T1000 (cell line): Measurements from ENCODE around the gene LUC7L.
A peak's percentile ranks its signal among the peaks of the same experiment; 100 is the strongest.
"Not testable (repeated sequence)": the region's sequence is repeated elsewhere in the genome, so short reads cannot be mapped to it uniquely, and the experiment has no call there.

Source experiments
- DNase-seq: peaks from one replicate; lab custom pipeline; 2025; ENCODE audit warnings: mixed read lengths; lab: John Stamatoyannopoulos, UW

The LUC7L gene

DNA sequence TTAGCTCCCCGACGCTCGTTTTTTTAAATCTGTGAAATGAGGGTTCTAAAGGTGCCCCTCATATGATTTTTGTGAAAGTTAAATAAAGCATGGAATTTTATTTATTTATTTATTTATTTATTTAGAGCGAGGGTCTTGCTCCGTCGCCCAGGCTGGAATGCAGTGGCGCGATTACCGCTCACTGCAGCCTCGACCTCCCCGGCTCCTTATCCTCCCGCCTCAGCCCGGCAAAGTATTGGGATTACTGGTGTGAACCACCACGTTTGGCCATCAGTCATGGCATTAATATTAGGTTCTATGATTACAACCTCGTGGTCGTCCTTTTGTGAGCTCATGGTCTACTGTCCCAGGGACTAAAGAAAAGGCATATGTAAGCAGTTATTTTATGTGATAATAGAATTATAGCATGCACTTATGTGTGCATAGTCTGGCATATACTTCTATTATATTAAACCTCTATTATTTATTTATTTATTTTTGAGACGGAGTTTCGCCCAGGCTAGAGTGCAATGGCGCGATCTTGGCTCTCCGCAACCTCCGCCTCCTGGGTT lies 557 bp upstream of the LUC7L start:
- no peak for DNase-seq

DNA sequence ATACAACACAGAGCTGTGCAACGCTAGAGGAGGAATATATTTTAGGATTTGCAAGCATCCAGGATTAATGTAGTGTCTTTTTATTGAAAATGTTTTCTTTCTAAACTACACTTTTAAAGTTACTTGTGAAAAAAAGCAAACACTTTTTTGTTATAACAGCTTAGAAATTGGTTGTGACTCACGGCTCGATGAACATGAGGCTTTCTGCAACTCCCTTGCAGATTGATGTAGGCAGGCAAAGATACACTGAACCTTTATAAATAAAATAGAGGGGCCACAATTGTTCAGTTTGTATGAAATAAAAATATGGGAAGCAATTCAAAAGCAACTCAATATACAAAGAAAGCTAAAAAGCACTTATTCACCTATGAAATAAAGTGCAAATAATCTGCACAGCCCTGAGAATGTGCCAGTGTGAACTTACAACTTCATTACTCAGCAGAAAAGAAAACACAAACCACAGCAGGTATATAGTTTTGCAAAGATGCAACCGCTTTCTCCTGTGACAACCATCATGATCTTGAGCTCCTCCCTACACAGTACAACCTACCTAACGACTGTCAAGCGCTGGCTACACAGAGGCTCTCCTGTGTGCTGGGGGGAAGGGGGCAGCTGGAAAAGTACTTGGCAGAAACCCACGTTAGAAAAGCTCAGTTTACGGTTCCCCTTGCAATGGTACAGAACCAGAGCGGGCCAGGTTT lies 948 bp downstream of the LUC7L start:
- no peak for DNase-seq

DNA sequence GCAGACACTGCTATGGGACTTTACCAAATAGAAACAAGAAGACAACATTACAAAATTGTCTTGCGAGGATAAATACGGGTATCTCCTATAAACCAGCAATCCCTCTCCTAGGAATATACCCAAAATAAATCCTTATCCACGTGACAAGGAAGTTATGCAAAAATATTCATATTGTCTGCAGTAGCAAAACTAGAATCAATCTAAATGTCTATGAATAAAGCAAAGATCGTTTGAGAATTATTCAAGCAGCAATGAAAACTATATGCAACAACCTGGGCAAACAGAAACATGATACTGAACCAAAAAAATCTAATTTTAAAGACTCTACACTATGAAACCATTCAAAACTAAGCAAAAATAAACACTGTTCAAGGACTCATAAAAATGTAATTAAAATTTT lies 9.2 kb downstream of the LUC7L start:
- DNase-seq: no peak

DNA sequence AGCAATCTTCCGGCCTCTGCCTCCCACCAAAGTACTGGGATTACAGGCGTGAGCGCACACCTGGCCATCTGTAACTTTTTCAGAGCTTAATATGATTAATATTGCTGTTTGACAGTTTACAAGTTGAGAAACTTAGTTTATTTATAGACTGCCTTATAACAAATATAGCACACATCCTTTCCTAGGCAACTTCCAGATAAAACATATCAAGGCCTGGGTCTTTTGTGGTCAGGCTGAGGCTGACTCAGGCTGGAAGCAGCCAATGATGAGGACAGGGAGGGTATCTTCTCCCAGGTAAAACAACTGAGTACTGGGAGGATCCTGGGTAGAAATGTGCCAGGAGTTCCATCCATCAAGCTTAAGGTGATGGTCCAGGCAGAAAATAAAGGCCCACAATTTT lies 16.2 kb downstream of the LUC7L start:
- no peak for DNase-seq

DNA sequence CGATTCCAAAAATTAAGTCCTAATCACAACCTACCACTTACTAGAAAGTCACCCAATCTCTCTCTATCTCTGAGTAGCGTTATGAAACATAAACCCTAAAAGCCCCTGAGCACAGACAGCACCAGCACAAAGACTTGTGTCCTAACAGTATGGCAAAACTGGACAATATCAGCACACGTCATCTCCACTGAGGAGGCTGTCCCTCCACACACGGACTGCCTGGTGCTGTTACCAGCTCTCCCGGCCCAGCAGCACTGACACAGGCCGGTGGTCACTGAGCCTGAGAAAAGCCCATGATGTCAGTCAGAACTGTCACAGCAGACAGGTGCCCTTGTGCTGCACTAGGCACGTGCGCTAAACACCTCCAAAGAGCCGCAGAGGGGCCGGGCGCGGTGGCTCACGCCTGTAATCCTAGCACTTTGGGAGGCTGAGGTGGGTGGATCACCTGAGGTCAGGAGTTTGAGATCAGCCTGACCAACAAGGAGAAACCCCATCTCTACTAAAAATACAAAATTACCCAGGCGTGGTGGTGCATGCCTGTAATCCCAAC lies 17.5 kb downstream of the LUC7L start:
- not testable (repeated sequence) for DNase-seq

DNA sequence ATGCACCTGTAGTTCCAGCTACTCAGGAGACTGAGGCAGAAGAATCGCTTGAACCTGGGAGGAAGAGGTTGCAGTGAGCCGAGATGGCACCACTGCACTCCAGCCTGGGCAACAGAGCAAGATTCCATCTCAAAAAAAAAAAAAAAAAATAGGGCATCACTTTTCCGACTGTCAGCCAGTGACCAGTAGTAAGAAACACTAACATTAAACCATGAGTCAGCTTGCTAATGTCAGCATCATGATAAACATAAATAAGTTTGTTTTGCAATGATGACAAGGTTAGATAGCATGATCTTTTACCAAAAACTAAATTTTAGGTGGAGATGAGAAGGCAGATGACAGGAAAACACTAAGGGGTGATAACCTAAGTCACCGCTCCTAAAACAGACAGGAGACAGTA lies 19.9 kb downstream of the LUC7L start:
- DNase-seq: not testable (repeated sequence)

DNA sequence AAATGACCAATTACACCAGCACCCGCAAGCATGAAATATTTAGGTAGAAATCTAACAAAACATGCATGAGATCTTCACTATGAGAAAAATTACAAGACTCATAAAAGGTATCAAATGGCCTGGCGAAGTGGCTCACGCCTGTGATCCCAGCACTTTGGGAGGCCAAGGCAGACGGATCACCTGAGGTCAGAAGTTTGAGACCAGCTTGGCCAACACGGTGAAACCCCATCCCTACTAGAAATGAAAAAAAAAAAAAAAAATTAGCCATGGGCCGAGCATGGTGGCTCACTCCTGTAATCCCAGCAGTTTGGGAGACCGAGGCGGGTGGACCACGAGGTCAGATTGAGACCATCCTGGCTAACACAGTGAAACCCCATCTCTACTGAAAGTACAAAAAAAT lies 25.2 kb downstream of the LUC7L start:
- not testable (repeated sequence) for DNase-seq

DNA sequence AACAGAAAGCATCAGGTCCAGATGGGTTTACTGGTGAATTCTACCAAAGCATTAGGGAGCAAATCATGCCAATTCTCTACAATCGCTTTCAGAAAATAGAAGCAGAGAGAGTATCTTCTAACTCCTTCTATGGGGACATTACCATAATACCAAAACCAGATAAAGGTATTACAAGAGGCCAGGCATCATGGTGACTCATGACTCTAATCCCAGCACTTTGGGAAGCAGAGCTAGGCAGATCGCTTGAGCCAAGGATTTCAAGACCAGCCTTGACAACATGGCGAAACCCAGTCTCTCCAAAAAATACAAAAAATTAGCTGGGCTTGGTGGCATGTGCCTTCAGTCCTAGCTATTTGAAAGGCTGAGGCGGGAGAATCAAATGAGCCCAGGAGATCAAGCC lies 26.0 kb downstream of the LUC7L start:
- no peak for DNase-seq

DNA sequence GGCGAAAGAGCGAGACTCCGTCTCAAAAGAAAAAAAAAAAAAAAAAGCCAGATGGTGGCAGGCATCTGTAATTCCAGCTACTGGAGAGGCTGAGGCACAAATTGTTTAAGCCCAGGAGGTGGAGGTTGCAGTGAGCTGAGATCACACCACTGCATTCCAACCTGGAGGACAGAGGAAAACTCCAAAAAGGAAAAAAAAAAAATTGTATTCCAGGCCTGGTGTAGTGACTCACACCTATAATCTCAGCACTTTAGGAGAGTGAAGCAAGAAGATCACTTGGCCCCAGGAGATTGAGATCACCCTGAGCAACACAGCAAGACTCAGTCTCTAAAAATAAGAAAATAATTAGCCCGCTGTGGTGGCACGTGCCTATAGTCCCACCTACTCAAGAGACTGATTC lies 28.9 kb downstream of the LUC7L start:
- DNase-seq: peak; percentile 39

DNA sequence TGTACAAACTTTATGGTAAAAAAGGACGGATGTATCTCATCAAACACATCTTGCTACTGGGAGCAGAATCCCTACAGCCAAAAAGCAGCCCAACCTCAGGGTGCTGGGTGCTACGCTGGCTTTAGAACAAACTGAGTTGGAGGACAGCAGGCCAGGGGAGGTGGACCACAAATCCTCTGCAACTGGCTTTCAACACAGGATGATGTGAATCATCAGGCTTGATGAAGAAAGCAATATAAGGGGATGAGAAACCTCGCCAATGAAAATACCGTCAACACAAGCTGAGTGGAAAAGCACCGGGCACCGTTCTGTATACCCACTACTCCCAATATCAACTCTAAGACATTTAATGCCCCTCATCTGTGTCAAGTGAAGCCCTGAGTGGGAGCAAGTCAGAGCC lies 34.7 kb downstream of the LUC7L start:
- DNase-seq: no peak

DNA sequence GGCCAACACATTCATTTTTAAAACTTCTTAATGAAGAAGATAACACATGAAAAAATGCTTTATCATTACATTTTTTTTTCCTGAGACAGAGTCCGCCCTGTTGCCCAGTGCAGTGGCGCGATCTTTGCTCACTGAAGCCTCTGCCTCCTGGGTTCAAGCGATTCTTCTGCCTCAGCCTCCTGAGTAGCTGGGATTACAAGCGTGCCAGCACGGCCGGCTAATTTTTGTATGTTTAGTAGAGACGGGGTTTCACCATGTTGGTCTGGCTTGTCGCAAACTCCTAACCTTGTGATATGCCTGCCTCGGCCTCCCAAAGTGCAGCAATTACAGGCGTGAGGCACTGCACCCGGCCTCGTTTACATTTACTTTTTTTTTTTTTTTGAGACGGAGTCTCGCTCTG lies 35.8 kb downstream of the LUC7L start:
- no peak for DNase-seq

DNA sequence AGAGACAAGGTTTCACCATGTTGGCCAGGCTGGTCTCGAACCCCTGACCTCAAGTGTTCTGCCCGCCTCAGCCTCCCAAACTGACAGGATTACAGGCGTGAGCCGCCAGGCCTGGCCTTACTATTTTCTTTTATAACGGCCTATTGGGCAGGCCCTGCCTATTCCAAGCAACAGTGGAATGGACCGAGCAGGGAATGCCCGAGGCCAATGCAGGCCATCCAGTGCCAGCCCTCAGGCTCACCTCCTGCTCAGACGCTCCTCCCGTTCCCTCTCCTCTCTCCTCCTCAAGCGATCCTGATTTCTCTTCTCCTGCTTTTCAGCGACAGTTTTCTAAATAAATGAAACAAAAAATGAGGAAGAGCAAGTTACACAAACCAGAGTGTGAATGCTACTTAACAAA lies 36.6 kb downstream of the LUC7L start:
- DNase-seq: no peak

DNA sequence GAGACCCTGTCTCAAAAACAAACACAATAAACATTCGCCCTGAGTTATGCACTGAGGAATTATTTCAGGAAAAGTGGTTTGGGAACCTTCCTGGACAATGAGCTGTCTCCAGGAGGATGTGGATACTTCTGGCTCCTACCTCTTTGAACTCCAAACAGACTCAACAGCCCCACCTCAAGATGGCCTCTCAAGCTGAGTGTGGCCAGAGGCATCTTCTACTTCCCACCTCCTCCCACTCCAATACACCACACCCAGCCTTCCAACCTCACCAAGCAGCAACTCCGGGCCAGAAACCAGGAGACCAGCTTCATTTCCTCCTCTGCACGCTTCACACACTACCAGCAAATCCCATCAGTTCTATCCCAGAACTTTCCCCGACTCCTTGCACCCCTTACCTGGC lies 37.4 kb downstream of the LUC7L start:
- no peak for DNase-seq

DNA sequence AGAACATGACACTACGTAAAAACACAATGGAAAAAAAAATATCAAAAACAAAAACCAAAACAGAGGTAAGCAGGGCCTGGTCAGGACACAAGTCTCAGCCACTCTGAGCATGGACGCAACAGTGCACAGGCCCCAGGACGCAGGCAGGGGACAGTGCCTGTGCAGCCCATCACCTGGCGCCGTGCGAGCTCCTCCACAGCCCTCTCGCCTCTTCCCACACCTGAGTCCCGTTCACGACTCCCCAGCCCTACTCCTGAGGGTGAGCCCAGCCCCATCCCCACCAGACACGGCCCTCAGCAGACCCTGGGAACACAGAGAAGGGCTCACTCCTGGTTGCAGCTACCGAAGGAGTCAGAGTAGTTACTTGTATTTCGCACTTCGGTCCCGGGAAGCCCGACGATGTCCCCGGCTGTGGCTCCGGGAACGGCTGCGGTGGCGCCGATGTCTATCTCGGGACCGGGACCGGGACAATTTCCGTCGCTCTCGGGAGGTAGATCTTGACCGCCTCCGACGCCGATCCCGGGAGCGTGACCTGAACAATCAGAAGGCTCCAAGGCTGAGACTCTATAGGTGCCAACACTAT lies 39.6 kb downstream of the LUC7L start:
- no peak for DNase-seq

DNA sequence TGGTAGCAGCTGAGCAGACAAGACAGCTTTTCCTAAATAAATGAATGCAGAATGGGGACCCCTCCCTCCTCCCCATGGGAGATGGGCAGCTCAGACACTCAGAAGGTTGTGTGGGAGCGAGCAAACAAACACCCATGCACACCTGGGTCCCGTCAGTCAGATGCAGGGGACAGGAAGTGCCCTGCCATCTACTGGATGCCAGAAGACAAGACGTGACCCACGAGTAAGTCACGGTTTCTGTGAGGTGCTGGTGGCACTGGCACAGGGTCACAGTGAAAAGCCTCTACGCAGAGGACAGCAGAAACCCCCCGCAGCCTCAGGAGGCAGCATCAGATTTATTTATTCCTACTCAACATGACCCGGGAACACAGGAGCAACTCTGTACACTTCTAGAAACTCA lies 40.6 kb downstream of the LUC7L start:
- DNase-seq: no peak

DNA sequence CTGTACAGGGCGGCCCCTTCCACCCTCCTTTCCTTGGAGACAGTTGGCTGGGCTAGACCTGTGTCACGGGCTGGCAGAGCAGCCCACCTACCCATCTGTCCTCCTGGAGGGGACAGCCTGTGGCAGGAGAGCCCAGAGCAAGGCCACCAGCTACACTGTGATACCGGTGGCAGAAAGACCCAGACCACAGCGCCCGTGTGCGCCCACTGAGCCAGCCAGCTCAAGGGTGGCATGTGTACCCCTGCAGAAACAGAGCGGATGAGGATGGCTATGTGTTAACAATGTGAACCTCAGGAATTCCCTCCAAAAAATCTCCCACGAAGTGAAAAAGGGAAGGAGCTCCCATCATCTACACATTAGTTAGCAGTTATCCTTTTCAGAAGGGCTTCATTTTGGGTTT lies 41.9 kb downstream of the LUC7L start:
- no peak for DNase-seq

DNA sequence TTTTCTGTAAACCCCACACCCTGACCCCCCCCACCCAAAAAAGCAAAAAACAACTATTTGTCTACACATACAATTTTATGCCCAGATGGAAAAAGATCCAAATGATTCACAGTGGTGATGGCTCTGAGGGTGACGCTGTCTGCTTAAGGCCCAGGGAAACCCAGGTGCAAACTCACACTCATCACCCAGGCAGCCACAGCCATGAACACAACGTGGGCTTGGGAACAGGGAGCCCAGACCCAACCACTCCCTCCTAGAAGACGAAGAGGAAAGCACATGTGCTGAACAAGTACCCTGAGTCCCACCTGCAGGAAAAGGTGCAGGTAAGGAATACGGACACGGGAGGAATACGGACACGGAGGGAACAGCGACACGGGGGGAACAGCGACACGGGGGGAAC lies 43.6 kb downstream of the LUC7L start:
- no peak for DNase-seq

DNA sequence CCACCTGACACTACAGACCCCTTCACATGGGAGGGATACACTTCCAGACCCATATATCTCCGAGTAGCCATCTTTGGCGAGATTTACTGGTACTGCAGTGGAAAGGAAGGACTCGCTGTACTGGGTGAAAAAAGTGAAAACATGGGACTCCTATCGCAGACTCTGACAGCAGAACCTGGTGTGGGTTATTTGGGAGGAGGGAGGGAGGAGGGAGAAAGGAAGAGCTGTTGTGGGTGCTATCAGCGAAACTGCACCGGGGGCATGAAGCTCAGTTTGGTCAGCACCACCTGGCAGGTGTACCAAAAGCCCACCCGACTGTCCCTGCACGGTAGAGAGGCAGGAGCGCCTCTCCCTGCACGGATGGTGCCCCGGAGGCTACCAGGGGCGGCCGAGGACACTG lies 44.0 kb downstream of the LUC7L start:
- no peak for DNase-seq

DNA sequence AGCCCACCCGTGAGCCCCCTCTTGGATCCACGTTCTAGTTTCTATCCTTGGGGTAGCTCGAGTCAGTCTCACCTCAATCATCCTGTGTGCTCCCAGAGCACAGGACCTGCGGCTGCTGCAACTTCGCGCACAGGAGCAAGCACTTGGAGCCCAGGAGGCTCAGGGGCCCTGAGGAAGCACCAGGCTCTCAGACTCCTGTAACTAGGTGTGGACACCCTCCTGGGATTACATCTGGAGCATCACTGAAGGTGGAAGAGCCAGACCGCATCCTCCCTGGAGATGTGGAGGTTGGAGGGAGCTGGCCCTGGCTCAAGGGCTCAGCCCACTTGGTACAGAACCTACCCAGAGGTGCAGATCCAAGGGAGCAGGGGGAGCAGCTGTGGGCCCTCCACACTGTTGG lies 46.2 kb downstream of the LUC7L start:
- DNase-seq: no peak

DNA sequence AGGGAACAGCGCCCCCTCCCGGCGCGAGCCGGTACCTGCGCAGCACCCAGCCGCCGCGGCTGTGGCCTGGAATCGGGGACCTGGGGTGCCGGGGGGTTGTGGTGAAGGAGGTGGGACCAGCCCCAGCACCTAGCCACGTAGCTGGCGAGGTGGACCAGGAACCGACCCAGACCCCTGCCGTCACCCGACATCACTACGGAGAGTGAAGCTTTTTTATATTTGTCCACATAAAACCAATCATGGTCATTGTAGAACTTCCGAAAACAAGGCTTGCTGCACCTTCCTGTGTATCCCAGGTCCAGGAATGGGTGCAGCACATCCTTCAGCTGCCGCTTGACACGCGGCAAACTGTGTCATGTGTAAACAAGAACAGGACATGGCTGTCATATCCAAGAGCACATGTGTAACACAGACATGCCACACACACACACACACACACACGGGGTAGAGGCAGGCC lies 47.7 kb downstream of the LUC7L start:
- DNase-seq: no peak

DNA sequence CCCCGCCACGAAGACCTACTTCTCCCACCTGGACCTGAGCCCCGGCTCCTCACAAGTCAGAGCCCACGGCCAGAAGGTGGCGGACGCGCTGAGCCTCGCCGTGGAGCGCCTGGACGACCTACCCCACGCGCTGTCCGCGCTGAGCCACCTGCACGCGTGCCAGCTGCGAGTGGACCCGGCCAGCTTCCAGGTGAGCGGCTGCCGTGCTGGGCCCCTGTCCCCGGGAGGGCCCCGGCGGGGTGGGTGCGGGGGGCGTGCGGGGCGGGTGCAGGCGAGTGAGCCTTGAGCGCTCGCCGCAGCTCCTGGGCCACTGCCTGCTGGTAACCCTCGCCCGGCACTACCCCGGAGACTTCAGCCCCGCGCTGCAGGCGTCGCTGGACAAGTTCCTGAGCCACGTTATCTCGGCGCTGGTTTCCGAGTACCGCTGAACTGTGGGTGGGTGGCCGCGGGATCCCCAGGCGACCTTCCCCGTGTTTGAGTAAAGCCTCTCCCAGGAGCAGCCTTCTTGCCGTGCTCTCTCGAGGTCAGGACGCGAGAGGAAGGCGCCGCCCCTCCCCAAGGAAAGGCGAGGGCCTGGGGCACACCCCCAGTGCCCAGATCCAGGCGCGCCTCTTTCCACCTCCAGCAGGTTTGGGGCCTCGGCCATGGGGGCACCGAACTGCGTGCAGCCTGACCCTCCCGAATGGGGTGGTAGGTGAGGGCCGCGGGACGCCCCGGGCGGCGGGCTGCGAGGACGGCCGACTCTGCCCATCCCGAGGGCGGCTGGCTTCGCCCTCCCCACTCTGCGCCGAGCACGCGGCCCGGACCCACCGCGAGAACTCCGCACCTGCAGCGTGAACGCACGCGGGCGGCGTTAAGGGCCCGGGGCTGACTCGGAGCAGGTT lies 48.3 kb downstream of the LUC7L start:
- DNase-seq: peak; percentile 32

DNA sequence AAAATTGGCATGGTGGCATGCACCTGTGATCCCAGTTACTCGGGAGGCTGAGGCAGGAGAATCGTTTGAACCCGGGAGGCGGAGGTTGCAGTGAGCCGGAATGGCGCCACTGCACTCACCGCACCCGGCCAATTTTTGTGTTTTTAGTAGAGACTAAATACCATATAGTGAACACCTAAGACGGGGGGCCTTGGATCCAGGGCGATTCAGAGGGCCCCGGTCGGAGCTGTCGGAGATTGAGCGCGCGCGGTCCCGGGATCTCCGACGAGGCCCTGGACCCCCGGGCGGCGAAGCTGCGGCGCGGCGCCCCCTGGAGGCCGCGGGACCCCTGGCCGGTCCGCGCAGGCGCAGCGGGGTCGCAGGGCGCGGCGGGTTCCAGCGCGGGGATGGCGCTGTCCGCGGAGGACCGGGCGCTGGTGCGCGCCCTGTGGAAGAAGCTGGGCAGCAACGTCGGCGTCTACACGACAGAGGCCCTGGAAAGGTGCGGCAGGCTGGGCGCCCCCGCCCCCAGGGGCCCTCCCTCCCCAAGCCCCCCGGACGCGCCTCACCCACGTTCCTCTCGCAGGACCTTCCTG lies 49.1 kb downstream of the LUC7L start, which contains the start of gene HBQ1:
Gene HBQ1, plus strand, starts transcription at position 359 of the 575 bp plus-strand sequence. Its CDS starts 28 bp downstream, at position 387.
- DNase-seq: peak; percentile 44
